GM12892 (cell line): Measurements from ENCODE around the gene SPANXN5. TPM values are rescaled to one million over a fixed set of nuclear protein-coding genes. Genes with fewer than 3 reads are reported as not detected.
"Not testable (repeated sequence)": the region's sequence is repeated elsewhere in the genome, so short reads cannot be mapped to it uniquely, and the experiment has no call there.

Source experiments
- DNase-seq: peaks from one replicate; pipeline ENCODE4 v3.0.0; 2011; ENCODE audit not compliant: insufficient read length
- FAIRE-seq: peaks from 2 replicates; lab custom pipeline; 2011; peaks lifted over from hg19 to GRCh38; lab: Jason Lieb, UNC
- POLR2A ChIP-seq: IDR thresholded peaks from 2 replicates; pipeline ENCODE4 v1.6.1; 2011; ENCODE audit warnings: low read depth, low read length, control low read depth
- POLR2AphosphoS5 ChIP-seq: IDR thresholded peaks from 2 replicates; pipeline ENCODE4 v1.6.1; 2011; ENCODE audit warnings: low read depth, low read length, control low read depth
- TAF1 ChIP-seq: IDR thresholded peaks from 2 replicates; pipeline ENCODE4 v1.6.1; 2011; ENCODE audit warnings: low read depth, mild to moderate bottlenecking, control low read depth, low read length, borderline replicate concordance
- polyA plus RNA-seq: library from polyadenylated mRNA; unstranded; fragments of >200 nt; gene quantifications from one replicate; pipeline ENCODE4 v1.2.1, GENCODE V29; 2012; ENCODE audit warnings: missing spikeins, inconsistent platforms; ENCODE audit not compliant: missing spikeins

Gene SPANXN5, protein sequence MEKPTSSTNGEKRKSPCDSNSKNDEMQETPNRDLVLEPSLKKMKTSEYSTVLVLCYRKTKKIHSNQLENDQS
- polyA plus RNA-seq = not detected

DNA sequence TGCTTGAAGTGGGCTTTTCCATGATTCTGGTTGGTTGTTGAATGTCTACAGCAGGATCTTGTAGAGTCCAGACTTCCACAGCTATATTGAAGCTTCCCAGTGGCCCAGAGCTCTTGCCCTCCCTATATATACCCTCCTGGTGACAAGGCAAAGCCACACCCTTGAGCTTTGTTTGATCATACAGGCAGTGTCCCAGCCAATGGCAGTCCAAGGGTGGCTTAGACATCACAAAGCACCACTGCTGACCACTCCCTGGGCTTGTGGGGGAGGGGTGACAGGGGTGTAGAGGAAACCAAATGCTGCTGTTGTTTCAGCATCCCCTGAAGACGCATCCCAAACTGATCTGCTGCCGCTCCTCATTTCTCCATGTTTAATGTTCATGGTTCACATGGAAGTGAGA, at the start of gene SPANXN5:
SPANXN5 (minus strand) TSS at position 101 of the 400 bp plus-strand sequence; CDS start at position 22, 79 bp downstream.
- DNase-seq, FAIRE-seq: not testable (repeated sequence)

DNA sequence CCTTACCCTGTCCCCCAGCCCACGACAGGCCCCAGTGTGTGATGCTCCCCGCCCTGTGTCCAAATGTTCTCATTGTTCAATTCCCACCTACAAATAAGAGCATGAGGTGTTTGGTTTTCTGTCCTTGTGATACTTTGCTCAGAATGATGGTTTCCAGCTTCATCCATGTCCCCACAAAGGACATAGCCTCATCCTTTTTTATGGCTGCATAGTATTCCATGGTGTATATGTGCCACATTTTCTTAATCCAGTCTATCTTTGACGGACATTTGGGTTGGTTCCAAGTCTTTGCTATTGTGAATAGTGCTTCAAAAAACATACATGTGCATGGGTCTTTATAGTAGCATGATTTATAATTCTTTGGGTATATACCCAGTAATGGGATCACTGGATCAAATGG, 46.4 kb upstream of the SPANXN5 start:
- FAIRE-seq, DNase-seq: not testable (repeated sequence)

DNA sequence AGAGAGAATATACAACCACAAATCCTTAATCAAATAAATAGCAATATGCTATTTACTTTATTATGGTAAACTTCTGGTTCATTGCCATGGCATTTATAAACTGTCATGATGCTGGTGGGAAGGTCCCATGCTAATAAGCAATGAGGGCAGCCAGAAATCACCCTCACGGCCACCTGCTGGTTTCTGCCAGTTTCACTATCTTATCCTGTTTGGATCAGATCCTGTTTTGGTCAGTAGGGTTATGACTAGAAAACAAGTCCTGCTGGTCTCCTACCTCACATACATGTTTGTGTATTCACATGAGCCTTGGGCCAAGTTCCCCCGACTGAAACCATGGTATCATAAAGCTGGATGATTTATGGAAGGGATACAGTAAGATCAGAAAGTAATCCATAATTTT, 41.9 kb upstream of the SPANXN5 start:
- TF ChIP-seq POLR2A = no peak
- no peak for TF ChIP-seq TAF1
- TF ChIP-seq POLR2AphosphoS5 = no peak
- FAIRE-seq (no peak), DNase-seq (no peak)

DNA sequence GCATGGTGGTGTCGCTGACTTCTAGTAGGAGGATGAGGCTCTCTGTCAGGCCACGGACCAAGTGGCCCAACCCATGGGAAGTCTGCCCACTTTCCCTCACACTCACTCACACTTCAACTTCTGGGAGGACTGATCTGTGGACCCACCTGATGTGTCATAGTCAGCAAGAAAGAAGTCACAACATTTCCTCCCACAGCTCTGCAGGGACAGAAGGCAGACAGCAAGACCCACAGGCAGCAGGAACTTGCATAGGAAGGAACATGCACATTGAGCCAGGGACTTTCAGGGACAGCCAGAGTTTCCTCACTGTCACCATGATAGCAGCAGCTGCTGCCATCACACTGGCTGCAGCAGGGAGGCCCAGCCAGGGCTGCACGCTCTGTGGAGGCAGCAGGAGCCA, 33.3 kb upstream of the SPANXN5 start:
- DNase-seq (no peak), FAIRE-seq (no peak)
- TF ChIP-seq POLR2AphosphoS5 = no peak

DNA sequence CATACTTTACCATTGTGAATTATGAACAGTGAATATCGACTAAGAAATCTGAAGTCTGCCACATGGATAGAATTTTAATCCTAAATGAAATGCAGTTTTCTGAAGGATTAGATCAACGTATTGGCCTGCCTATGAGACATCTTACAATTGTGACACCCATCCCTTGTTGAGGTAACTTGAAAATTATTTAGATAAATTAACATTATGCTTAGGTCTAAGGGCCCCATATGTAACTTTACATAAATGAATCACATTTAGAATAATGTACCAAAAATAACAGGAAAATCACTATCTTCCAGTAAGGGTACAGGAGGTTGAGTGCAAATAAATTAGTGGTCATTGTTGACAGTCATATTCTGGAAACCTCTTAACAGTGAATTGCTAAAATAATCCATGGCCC, 27.4 kb upstream of the SPANXN5 start:
- TF ChIP-seq TAF1 = no peak
- TF ChIP-seq POLR2A = no peak
- TF ChIP-seq POLR2AphosphoS5 = no peak
- DNase-seq (no peak), FAIRE-seq (no peak)

DNA sequence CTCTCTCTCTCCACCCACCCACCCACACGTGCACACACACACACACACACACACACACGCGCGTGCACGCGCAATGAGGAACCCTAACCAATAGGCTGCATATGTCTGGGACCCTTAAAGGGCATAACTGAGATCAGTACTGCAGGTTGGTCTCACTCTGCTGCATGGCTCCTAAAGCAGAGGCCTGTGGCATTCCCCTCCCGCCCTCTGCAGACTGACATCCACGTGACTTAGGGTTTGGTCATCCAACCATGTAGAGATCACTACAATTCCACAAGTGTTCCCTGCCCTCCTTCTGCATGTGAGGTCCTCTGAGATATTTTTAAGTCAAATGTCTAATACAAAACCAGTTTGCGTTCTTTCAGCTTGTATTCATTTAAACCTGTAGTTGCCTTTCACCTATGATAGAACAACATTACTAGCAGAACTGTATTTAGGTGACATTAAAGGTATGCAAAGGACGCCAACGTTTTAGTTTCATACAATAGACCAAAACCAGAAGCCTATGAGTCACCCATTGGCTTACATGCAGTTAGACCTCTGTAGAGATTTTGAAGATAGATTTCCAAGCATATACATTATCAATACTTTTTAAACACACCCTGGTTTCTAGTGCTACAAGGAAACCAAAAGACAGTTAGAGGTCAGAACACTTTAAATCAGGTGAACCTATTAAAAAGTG, 24.0 kb upstream of the SPANXN5 start:
- no peak for DNase-seq
- TF ChIP-seq POLR2A = no peak

DNA sequence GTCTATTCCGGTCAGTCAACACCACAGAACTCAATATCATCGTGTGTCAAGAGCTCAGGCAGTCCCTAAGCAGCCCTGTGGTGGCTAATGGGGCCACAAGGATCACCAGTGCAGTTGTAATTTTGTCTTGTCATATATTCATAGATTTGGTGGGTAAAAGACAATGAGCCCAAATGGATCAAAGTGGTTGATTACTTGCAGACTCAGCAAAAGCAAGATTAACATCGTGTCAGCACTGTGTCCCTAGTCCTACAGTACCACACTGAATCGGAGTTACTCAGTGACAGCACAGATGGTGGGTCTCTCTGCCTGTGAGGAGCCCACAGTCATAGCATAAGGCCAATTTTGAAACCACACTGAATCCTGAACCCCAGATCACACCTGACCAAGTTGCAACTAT, 22.6 kb upstream of the SPANXN5 start:
- no peak for FAIRE-seq
- no peak for DNase-seq
- TF ChIP-seq TAF1 (no peak), POLR2A (no peak), POLR2AphosphoS5 (no peak)

More for the DNA sequence above, 24.0 kb upstream of the SPANXN5 start:
- no peak for FAIRE-seq

DNA sequence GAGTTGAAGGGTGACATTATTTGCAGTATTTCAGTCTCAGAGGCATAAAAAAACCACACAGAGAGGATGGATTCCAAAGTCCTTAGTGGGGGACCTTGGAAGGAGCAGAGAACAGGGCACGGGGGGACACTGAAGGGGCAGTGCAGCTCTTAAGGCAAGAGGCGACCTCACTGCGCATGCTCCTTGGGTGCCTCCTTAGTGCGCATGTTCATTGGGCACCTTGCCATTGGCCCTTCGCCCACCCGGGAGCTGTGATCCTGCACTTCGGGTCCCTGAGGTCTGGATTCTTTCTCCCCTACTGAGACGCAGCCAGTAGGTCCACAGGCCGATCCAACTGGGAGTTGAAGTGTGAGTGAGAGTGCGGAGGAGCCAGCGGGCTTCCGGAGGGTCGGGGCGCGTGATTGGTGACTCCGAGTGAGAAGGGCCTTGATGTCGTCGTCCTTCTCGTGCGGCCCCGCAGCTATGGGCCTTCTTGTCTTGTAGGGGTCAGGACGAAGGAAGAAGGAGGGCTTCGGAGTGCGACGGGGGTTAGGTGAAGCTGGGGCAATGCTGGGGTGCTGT, 13.9 kb upstream of the SPANXN5 start, which contains the start of gene XAGE5:
XAGE5 (plus strand) TSS at position 223 of the 561 bp plus-strand sequence. CDS start 1,280 bp downstream, outside the sequence.
- FAIRE-seq = no peak
- TF ChIP-seq POLR2AphosphoS5 (no peak), TAF1 (no peak), POLR2A (no peak)

DNA sequence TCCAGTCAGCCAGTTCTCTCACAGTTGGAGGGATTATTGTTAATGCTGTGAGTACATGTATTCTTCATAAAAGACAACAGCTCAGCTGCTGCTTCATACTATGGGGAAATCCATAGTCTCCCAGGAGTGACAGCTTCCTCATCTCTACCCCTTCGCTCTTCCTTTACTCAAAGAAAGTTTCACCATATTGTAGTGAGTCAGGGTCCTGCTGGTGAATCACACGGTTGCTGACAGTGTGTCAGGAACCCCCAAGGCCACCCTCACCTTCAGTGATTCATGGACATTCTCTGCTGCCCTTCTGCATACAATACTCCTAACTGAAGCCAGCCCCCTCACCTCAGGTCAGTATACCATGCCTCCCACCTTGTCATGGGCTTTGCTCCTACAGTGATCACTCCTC, 7.6 kb upstream of the SPANXN5 start:
- not testable (repeated sequence) for FAIRE-seq, DNase-seq

More for the DNA sequence above, 13.9 kb upstream of the SPANXN5 start, which contains the start of gene XAGE5:
- no peak for DNase-seq

DNA sequence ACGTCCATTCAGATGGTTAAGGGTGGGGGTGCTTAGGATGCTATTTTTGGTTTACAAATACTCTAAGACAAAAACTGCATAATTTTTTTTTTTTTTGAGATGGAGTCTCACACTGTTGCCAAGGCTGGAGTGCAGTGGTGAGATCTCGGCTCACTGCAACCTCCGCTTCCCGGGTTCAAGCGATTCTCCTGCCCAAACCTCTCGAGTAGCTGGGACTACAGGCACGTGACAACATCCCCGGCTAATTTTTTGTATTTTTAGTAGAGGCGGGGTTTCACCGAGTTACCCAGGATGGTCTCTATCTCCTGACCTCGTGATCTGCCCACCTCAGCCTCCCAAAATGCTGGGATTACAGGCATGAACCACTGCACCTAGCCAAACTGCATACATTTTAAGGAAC, 23.7 kb downstream of the SPANXN5 start:
- not testable (repeated sequence) for FAIRE-seq, DNase-seq

DNA sequence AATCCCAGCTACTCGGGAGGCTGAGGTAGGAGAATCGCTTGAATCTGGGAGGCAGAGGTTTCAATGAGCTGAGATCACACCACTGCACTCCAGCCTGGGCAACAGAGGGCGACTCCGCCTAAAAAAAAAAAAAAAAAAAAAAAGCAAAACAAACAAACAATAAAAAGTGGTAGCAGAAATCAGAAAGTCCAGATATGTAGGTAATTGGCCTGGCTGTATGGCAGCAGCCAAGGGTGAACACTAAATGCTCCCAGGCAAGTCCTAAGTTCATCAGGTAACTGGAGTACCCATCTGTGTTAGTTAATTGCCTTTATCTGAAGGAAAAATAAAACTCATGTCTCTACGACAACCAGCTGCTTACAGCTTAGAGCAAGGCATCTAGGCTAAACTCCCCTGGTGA, 31.2 kb downstream of the SPANXN5 start:
- not testable (repeated sequence) for DNase-seq, FAIRE-seq

DNA sequence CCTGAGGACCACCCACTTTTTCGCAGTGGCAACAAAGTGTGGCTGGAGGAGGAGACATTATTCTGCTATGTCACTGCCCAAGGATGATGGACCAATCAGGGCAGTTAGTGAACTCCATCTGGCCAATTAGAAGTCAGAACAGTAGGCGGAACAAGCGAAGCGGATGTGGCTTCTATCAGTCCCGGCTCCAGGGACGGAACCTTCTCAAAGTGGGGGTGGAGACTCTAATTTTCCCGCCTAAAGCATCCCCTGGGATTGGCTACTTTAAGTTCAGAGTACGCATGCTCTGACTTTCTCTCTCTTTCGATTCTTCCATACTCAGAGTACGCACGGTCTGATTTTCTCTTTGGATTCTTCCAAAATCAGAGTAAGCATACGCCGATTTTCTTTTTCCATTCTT, 46.3 kb downstream of the SPANXN5 start, which contains the start of gene SSX2B:
SSX2B (plus strand) TSS at position 301 of the 400 bp plus-strand sequence. CDS start 1,429 bp downstream, outside the sequence.
- not testable (repeated sequence) for DNase-seq, FAIRE-seq
